ENCODE data around the gene SMIM35.

Gene SMIM35

GRCh38 chr11:118004543-118005223, 82.1 kb downstream of the SMIM35 start:
- WGBS, 2 experiments, result 92% methylated on average over 7 of the region's 7 CpGs
- no peaks in the 10 kb centered on the region for H3K36me3 ChIP-seq (ENCODE audit: control insufficient read depth, insufficient read depth, low read length)

GRCh38 chr11:118003456-118003855, 83.3 kb downstream of the SMIM35 start:
- Histone ChIP-seq H3K27me3 (ENCODE audit: control insufficient read depth, insufficient read depth, low read length, poor library complexity, severe bottlenecking) (no peaks in the 10 kb centered on the region), H3K27ac (ENCODE audit: insufficient read depth, low read depth, low read length, poor library complexity, severe bottlenecking) (no peak overlapping the region), H3K36me3 (ENCODE audit: control insufficient read depth, insufficient read depth, low read length) (no peaks in the 10 kb centered on the region), H3K9me3 (ENCODE audit: control insufficient read depth, low read length) (no peaks in the 10 kb centered on the region), H3K4me1 (ENCODE audit: control insufficient read depth, insufficient read depth, low read length) (peaks cover 8% of the 10 kb centered on the region), H3K4me3 (ENCODE audit: insufficient read depth, low read depth, low read length) (no peak overlapping the region)
- 73 to 100% methylated on average over 2 to 4 of the region's 4 CpGs for WGBS, 2 experiments

More at GRCh38 chr11:118004543-118005223, 82.1 kb downstream of the SMIM35 start:
- Histone ChIP-seq H3K4me3 (ENCODE audit: insufficient read depth, low read depth, low read length) (no peak overlapping the region), H3K27me3 (ENCODE audit: control insufficient read depth, insufficient read depth, low read length, poor library complexity, severe bottlenecking) (no peaks in the 10 kb centered on the region), H3K4me1 (ENCODE audit: control insufficient read depth, insufficient read depth, low read length) (peaks cover 8% of the 10 kb centered on the region), H3K27ac (ENCODE audit: insufficient read depth, low read depth, low read length, poor library complexity, severe bottlenecking) (no peak overlapping the region), H3K9me3 (ENCODE audit: control insufficient read depth, low read length) (no peaks in the 10 kb centered on the region)

- H3K9me3 ChIP-seq (ENCODE audit: control insufficient read depth, low read length), result no peaks in the 10 kb centered on the region
- WGBS, 2 experiments, result 62 to 63% methylated on average over 7 of the region's 7 CpGs
- no peaks in the 10 kb centered on the region for H3K36me3 ChIP-seq (ENCODE audit: control insufficient read depth, insufficient read depth, low read length)
- H3K4me3 ChIP-seq (ENCODE audit: insufficient read depth, low read depth, low read length), result no peak overlapping the region
- H3K27ac ChIP-seq (ENCODE audit: insufficient read depth, low read depth, low read length, poor library complexity, severe bottlenecking), result no peak overlapping the region
- peaks cover 8% of the 10 kb centered on the region for H3K4me1 ChIP-seq (ENCODE audit: control insufficient read depth, insufficient read depth, low read length)
- no peaks in the 10 kb centered on the region for H3K27me3 ChIP-seq (ENCODE audit: control insufficient read depth, insufficient read depth, low read length, poor library complexity, severe bottlenecking)
Measured at GRCh38 chr11:118002541-118003423, 84.0 kb downstream of the SMIM35 start.

- 90 to 93% methylated on average over 6 of the region's 6 CpGs for WGBS, 2 experiments
- no peaks in the 10 kb centered on the region for H3K9me3 ChIP-seq (ENCODE audit: control insufficient read depth, low read length)
- no peak overlapping the region for H3K27ac ChIP-seq (ENCODE audit: insufficient read depth, low read depth, low read length, poor library complexity, severe bottlenecking)
- H3K36me3 ChIP-seq (ENCODE audit: control insufficient read depth, insufficient read depth, low read length), result no peaks in the 10 kb centered on the region
- no peaks in the 10 kb centered on the region for H3K27me3 ChIP-seq (ENCODE audit: control insufficient read depth, insufficient read depth, low read length, poor library complexity, severe bottlenecking)
- peaks cover 8% of the 10 kb centered on the region for H3K4me1 ChIP-seq (ENCODE audit: control insufficient read depth, insufficient read depth, low read length)
- H3K4me3 ChIP-seq (ENCODE audit: insufficient read depth, low read depth, low read length), result no peak overlapping the region
Measured at GRCh38 chr11:118002010-118002540, 84.7 kb downstream of the SMIM35 start.

- Histone ChIP-seq H3K27me3 (ENCODE audit: control insufficient read depth, insufficient read depth, low read length, poor library complexity, severe bottlenecking) (no peaks in the 10 kb centered on the region), H3K9me3 (ENCODE audit: control insufficient read depth, low read length) (no peaks in the 10 kb centered on the region), H3K27ac (ENCODE audit: insufficient read depth, low read depth, low read length, poor library complexity, severe bottlenecking) (no peak overlapping the region), H3K4me3 (ENCODE audit: insufficient read depth, low read depth, low read length) (no peak overlapping the region), H3K36me3 (ENCODE audit: control insufficient read depth, insufficient read depth, low read length) (no peaks in the 10 kb centered on the region), H3K4me1 (ENCODE audit: control insufficient read depth, insufficient read depth, low read length) (peaks cover 8% of the 10 kb centered on the region)
- WGBS, 2 experiments, result 94 to 95% methylated on average over 5 of the region's 5 CpGs
Measured at GRCh38 chr11:118001494-118001971, 85.2 kb downstream of the SMIM35 start.

GRCh38 chr11:118000850-118001228, 85.9 kb downstream of the SMIM35 start:
- Histone ChIP-seq H3K27ac (ENCODE audit: insufficient read depth, low read depth, low read length, poor library complexity, severe bottlenecking) (no peak overlapping the region), H3K27me3 (ENCODE audit: control insufficient read depth, insufficient read depth, low read length, poor library complexity, severe bottlenecking) (no peaks in the 10 kb centered on the region), H3K36me3 (ENCODE audit: control insufficient read depth, insufficient read depth, low read length) (no peaks in the 10 kb centered on the region), H3K4me3 (ENCODE audit: insufficient read depth, low read depth, low read length) (no peak overlapping the region), H3K9me3 (ENCODE audit: control insufficient read depth, low read length) (no peaks in the 10 kb centered on the region), H3K4me1 (ENCODE audit: control insufficient read depth, insufficient read depth, low read length) (peaks cover 8% of the 10 kb centered on the region)
- WGBS, 2 experiments, result 89 to 97% methylated on average over 1 of the region's 1 CpG

- Histone ChIP-seq H3K27ac (ENCODE audit: insufficient read depth, low read depth, low read length, poor library complexity, severe bottlenecking) (no peak overlapping the region), H3K4me3 (ENCODE audit: insufficient read depth, low read depth, low read length) (no peak overlapping the region), H3K4me1 (ENCODE audit: control insufficient read depth, insufficient read depth, low read length) (peaks cover 8% of the 10 kb centered on the region), H3K27me3 (ENCODE audit: control insufficient read depth, insufficient read depth, low read length, poor library complexity, severe bottlenecking) (no peaks in the 10 kb centered on the region), H3K36me3 (ENCODE audit: control insufficient read depth, insufficient read depth, low read length) (no peaks in the 10 kb centered on the region), H3K9me3 (ENCODE audit: control insufficient read depth, low read length) (no peaks in the 10 kb centered on the region)
- 88 to 91% methylated on average over 3 to 4 of the region's 4 CpGs for WGBS, 2 experiments
Measured at GRCh38 chr11:118000067-118000849, 86.5 kb downstream of the SMIM35 start.

- 83 to 87% methylated on average over 3 of the region's 3 CpGs for whole genome bisulfite sequencing, 2 experiments
- H3K36me3 ChIP-seq (ENCODE audit: control insufficient read depth, insufficient read depth, low read length), result no peaks in the 10 kb centered on the region
- H3K4me1 ChIP-seq (ENCODE audit: control insufficient read depth, insufficient read depth, low read length), result peaks cover 8% of the 10 kb centered on the region
- no peak overlapping the region for H3K27ac ChIP-seq (ENCODE audit: insufficient read depth, low read depth, low read length, poor library complexity, severe bottlenecking)
- no peaks in the 10 kb centered on the region for H3K27me3 ChIP-seq (ENCODE audit: control insufficient read depth, insufficient read depth, low read length, poor library complexity, severe bottlenecking)
- H3K9me3 ChIP-seq (ENCODE audit: control insufficient read depth, low read length), result no peaks in the 10 kb centered on the region
- no peak overlapping the region for H3K4me3 ChIP-seq (ENCODE audit: insufficient read depth, low read depth, low read length)
Measured at GRCh38 chr11:117999354-117999993, 87.3 kb downstream of the SMIM35 start.

- H3K27me3 ChIP-seq (ENCODE audit: control insufficient read depth, insufficient read depth, low read length, poor library complexity, severe bottlenecking), result no peaks in the 10 kb centered on the region
- no peak overlapping the region for H3K27ac ChIP-seq (ENCODE audit: insufficient read depth, low read depth, low read length, poor library complexity, severe bottlenecking)
- H3K4me3 ChIP-seq (ENCODE audit: insufficient read depth, low read depth, low read length), result no peak overlapping the region
- H3K4me1 ChIP-seq (ENCODE audit: control insufficient read depth, insufficient read depth, low read length), result peaks cover 13% of the 10 kb centered on the region
- WGBS, 2 experiments, result 91% methylated on average over 10 of the region's 10 CpGs
- H3K36me3 ChIP-seq (ENCODE audit: control insufficient read depth, insufficient read depth, low read length), result no peaks in the 10 kb centered on the region
- H3K9me3 ChIP-seq (ENCODE audit: control insufficient read depth, low read length), result no peaks in the 10 kb centered on the region
Measured at GRCh38 chr11:117998664-117999353, 88.0 kb downstream of the SMIM35 start.

Data from ectodermal cell (in vitro differentiated cells).